KBM-7 (cell line): ENCODE data around the gene IL1RL2.
A peak's percentile ranks its signal among the peaks of the same experiment; 100 is the strongest.

Source experiments
- DNase-seq: peaks from one replicate; pipeline ENCODE4 v3.0.0-alpha.2; 2015
- in situ Hi-C: fragments of 300-500 bp; cut with MboI; formaldehyde crosslinking; loops from 2 replicates; pipeline ENCODE4 v1.14.3; 2020; ENCODE audit warnings: low sequenced_read_pairs, low pct_unique_long_range_greater_than_20kb, mixed read lengths

The IL1RL2 gene

DNA sequence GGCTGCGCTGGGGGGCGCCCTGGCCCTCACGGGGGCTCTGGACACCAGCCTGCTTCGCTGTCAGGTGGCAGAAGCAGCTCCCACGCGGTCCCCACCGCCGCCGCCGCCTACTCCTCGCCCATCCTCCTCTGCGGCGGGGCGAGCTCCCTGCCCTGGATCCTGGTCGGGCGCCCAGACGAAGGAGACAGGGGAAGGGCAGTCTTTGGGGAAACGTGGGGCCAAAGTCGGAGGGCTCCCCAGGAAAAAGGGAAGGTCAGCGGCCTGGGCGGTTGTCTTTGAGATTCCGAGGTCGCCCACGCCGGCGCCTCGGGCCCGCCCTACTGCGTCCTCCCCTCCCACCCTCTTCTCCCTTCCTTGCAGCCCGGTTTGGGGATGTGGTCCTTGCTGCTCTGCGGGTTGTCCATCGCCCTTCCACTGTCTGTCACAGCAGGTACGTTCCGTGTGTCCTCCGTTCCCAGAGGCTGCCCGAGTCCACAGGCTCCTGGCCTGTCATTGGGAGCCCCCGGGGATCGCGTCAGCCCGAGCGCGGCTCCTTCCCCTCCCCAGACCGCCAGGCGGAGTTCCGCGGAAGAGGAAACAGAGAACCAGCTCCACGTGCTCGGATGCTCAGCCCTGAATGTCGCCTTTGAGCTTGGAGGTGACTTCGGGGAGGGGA, 800 bp downstream of the IL1RL2 start:
- in situ Hi-C loops = no loop called here
- no peak for DNase-seq

GRCh38 chr2:102190430-102191107, 3.7 kb downstream of the IL1RL2 start:
- in situ Hi-C loops = no loop called here
- no peak for DNase-seq

GRCh38 chr2:102191501-102191900, 4.7 kb downstream of the IL1RL2 start:
- no peak for DNase-seq
- in situ Hi-C loops = no loop called here

DNA sequence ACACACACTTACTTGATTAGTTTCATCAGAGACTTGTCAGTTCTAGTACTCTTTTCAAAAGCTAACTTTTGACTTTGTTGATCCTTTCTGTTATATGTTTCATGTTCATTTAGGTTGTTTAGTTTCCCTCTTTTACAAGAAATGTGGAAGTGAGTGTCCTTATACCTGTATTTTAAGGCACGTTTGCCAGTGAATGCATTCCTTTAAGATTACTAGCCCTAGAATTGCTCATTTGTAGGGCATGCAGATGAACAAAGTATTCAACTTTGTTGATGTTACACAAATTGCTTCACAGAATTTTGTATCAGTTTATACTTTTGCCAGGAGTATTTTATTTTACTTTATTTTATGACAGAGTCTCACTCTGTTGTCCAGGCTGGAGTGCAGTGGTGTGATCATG, 6.3 kb downstream of the IL1RL2 start:
- no peak for DNase-seq
- in situ Hi-C loops = no loop called here

GRCh38 chr2:102194609-102195268, 7.9 kb downstream of the IL1RL2 start:
- in situ Hi-C loops = no loop called here
- no peak for DNase-seq

DNA sequence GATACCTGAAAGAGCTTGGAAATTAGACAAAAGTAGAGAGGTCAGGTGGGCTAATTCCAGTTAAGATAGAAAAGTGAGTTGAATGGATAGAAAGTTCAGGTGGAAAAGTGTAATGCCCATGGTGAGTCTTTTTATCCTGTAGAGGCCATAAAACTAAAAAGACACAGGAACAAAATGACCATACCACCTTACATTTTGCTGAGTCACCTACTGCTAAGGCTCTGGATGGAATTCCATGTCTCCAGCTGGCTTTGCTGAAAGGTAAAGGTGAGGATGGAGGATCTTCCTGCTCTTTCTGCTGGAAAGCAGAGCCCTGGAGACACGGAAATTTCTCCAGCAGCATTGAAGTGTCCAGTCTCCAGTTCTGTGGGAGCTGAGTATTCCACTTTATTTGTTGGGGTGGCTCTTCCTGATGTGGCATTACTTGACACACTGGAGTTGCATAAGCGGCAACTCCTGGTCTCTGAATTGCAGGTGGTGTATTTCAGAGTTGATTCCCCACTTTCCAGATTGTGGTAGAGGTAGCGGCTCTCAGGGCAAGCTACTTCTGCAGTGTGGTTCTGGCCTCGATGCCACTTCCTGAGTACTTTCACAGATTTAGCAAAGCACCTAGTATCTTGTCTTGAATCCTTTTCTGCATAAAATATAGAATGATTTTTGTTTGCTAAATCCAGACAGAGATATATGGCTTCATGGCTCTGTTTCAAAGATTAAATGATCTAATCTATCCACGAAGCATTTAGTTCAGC, 10.7 kb downstream of the IL1RL2 start:
- in situ Hi-C loops = no loop called here
- DNase-seq = no peak

- in situ Hi-C loops = no loop called here
- no peak for DNase-seq
These were observed 13.7 kb downstream of the IL1RL2 start for GRCh38 chr2:102200539-102200938.

DNA sequence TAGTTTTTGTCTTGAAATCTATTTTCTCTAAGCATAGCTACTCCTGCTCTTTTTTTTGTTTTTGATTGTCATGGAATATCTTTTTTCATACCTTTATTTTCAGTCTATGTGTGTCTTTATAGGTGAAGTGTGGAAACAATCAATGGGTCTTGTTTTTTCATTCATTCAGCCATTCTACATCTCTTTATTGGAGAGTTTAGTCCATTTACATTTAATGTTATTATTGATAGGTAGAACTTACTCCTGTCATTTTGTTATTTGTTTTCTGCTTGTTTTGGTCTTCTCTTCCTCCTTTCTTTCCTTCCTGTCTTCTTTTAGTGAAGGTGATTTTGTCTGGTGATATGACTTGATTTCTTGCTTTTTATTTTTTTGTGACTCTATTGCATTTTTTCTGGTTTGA, 17.8 kb downstream of the IL1RL2 start:
- no peak for DNase-seq
- in situ Hi-C loops = no loop called here

GRCh38 chr2:102206666-102207341, 20.0 kb downstream of the IL1RL2 start:
- no peak for DNase-seq
- in situ Hi-C loops = no loop called here

- in situ Hi-C loops = no loop called here
- no peak for DNase-seq
These were observed 22.0 kb downstream of the IL1RL2 start for GRCh38 chr2:102208774-102209173.

DNA sequence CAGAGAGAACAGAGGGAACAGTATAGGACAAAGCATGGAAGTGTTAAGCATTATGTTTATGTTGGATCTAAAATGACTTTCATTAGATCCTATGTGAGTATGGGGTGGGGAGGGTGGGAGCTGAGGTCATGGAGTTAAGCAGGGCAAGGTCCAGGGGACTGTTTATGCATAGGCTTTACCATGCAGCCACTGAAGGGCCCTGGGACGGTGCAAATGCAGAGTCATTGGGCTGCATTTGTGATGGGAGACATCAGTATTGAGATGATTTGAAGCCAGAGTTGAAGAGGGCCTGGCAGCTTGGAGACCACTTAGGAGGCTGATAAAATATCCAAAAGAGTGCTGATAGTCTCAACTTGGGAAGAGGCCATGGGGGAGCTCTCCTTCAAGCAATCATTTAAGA, 22.7 kb downstream of the IL1RL2 start:
- in situ Hi-C loops = no loop called here
- no peak for DNase-seq

GRCh38 chr2:102217032-102217431, 30.2 kb downstream of the IL1RL2 start:
- in situ Hi-C loops = no loop called here
- DNase-seq = no peak

DNA sequence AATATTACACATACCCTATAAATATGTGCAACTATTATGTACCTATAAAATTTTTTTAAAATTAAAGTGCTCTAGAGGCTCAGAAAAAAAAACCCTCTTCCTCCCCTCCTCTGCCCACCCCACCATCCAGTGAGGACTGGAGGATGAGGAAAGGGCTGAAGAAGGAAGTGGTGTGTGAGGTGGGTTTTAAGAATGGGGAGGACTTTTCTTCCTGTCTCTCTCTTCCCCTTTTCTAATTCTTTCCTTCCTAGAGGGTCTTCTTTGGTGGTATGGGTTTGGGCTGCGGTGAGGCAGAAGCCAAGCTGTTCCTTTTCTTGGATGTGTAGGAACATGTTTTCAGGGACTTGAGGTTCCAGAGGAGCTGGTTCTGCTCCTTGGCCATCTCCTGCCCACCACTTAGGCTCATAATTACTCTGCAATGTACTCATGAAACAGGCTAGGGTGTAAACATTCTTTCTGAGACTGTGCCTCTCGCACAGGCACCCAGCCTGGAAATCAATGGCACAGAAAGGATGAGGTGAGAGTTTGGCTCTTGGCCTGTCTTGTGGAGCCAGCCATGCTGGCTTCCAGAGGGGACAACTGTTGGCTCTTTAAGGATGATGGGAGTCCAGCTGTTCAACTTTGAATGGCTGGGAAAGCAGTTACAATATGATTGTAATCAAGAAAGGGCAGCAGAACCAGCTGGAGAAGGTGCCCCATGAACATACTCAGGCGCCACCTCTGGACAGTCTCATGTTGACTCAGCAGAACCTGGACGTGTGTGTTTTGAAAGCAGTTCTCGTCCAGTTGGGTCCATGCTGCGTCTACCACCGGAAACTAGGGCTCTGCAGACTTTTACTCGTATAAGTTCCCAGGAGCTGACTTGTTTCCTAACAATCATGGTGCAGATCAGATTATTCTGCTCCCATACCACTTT, 38.3 kb downstream of the IL1RL2 start:
- peak; percentile 86 for DNase-seq
- in situ Hi-C loops = no loop called here

DNA sequence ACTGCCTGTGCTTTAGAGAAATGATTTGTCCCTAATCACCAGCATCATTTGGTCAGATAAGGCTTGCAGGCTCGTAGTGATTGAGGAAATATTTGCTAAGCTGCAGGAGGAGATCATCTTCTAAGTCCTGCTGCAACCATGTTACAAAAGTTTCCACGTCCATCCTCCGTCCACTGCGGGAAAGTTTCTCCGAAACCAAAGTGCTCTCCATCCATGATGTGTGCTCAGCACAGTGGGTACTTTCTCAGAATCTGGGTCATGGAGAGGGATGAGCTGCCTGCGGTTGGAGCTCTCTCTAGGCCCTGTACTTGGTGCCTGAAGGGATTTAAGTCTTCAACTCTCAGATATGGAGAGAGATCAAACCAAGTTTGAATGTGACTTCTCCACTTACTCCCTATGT, 39.3 kb downstream of the IL1RL2 start:
- in situ Hi-C loops = no loop called here
- DNase-seq = no peak

- in situ Hi-C loops = no loop called here
- DNase-seq = peak; percentile 27
These were observed 40.0 kb downstream of the IL1RL2 start for GRCh38 chr2:102226612-102227391.

DNA sequence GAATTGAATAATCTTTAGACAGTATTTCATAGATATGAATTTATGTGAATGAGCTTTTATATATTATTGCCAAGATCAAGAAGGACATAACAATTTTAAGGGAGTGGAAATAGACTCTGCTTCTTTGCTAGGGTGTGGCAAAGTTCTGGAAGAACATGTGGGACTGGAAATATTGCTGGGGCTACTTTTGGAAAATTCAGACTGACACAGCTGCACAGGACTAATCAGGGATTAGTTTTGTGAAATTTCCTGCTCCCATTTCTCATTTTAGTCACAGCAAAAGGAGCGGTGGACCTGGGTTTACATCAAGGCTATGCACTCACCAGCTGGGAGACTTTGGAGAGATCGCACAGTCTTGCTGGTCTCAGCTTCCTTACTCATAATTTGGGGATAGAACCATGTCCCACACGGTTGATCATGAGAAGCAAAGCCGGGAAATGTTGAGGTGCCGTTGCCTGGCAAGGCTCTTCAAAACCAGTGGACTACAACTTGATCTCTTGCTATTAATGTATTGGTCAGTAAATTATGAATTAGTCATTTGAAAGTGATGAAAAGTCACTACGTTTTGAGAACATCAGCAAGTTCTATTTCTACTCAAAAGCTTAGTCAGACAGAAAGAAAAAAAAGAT, 42.4 kb downstream of the IL1RL2 start:
- no peak for DNase-seq
- in situ Hi-C loops = no loop called here

GRCh38 chr2:102230410-102230909, 43.6 kb downstream of the IL1RL2 start:
- no peak for DNase-seq
- in situ Hi-C loops = no loop called here
